Activated CD4-positive, alpha-beta T cell treated with anti-CD3 and anti-CD28 coated beads, Interleukin-2, amount 50 U/mL, for 1 hour (primary cell): ENCODE data around the gene GMCL2.
A peak's percentile ranks its signal among the peaks of the same experiment; 100 is the strongest.

ENCODE experiments used
- DNase-seq: peaks from one replicate; pipeline ENCODE4 v3.0.0-alpha.2; 2020

GMCL2 gene

DNA sequence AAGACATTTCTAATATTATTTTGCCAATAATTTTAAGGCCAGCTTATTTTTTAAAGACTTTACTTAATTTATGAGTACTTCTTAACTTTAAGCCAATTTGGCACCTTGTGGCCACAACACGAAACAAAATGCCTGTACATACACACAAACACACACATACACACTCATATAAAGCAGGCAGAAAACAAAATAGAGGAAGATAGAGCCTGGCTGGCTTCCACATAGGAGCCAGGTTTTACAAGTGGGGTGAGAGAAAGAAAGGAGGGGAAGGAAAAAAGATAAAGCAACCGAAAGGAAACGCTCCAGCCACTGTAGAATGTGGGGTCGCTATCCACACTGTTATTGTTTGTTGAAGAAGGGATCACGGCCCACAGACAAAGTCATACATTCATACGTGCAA is 10.4 kb downstream of the GMCL2 start:
- no peak for DNase-seq

DNA sequence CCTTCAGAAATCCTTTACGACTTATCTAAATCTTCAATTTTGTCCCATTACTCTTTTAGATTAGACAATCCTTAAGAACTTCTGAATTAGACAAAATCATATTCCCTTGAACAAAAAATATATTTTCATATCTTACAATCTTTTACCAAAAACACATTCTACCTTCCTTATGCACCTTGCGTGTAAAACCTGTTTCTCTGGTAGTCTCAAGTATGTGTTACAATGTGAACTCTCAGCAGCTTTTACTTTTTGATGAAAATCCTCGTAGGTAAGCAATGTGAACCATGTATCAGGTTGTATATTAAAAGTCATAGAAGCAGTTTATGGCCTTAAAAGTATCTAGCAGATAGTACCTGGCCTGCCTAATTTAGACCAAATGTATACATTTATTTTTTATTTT is 12.7 kb downstream of the GMCL2 start:
- no peak for DNase-seq

DNA sequence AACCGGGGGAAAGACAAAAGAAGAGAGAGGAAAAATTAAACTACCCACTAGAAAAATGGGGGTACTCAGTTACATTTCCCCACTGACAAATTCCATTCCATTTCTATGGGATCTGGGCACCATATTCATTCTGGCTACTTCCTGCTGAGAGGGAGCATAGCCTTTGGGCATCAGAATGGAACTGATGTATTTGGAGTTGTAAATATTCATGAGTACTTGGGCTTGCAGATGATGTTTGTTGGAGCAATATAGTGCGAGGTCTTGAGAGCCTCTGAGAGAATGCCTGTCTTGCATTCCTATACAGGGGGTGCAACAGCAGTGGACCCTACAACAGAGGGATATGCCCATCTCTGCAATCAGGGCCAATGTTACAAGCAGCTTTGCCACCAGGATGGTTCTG is 16.7 kb downstream of the GMCL2 start:
- DNase-seq = no peak

DNA sequence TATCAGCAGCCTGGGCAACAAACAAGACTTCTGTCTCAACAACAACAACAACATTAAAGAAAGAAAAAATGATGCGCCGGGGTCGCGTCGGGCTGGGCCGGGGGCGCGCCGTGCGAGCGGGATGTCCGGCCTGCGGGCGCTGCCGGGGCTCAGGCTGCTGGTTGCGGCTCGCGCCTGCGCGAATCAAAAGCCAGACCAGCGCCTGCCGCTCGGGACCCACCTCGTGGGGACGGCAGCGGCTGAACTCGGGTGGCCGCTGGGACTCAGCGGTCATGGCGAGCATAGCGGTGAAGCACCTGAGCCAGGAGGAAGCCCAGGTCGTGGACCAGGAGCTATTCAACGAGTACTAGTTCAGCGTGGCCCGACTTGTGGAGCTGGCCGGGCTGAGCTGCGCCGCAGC is 21.6 kb downstream of the GMCL2 start:
- no peak for DNase-seq

DNA sequence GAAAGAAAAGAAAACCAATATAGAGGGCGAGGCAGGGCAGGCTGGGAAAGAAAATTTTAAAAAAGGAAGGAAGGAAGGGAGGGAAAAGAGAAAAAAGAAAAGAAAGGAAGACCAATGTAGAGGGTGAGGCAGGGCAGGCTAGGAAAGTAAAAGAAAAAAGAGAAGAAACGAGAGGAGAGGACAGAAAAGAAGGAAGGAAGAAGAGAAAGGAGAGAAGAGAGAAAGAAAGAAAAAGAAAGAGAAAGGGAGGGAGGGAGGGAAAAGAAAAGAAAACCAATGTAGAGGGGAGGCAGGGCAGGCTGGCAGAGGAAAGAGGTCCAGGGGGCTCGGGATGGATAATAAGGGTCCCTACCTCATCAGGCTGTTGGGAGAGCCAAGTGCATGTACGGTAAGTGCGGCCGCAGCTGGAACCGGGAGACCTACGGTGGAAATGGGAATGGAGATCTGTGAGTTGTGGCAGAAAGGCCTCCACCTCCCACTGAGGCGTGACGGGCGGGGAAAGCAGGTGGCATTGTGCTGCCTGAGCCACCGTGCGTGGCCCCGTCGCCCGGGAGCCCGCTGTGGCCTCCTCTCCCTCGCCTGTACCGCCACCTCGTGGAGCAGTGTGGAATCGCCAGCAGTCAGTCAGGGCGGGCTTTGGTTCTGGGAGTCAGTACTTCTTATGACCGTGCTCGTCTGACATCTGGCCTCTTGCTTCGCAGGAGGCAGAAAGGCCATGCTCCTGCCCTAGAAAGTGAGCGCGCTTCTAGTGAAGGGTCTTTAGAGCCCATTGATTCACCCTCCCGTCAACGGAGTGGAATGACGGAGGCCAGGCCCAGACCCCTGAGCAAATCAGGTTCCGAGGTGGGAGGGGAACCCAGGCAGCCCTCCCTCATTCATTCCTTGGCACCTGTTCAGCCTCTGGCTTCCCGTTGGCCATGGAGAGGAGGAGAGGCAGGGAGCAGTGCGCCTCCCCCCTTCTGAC is 23.1 kb downstream of the GMCL2 start:
- peak; percentile 94 for DNase-seq

DNA sequence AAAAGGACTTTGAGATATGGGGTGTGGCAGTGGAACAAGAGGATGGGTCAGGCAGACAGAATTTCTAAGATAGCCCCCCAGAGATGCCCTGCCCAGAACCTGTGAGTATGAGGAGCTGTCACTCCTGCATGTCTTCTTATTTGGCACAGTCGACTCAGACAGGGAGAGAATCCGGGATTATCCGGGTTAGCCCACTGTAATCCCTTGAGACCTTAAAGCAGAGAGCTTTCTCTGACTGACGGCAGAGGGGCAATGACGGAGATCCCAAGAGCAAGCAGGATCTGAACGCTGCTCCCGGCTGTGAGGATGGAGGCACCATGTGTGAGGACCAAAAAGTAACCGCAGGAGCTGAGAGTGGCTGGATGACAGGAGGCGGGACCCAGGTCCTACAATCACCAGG is 24.7 kb downstream of the GMCL2 start:
- no peak for DNase-seq

DNA sequence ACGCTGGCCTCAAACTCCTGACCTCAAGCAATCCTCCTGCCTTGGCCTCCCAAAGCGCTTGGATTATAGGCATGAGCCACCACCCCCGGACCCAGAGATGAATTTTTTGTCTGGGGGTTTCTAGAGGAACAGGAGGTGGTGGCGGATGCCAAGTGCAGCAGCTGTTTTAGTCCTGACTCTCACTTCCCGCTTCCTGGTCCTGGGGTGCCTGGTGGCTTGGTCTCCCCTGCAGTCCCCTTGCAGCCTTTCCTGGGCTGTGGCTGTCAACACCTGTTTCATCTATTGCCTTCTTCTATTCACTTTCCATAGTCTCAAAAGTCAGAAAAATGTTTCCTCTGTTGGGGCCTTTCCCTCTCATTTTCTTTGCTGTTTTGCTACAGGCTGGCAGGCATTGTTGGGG is 27.0 kb downstream of the GMCL2 start:
- DNase-seq = no peak

DNA sequence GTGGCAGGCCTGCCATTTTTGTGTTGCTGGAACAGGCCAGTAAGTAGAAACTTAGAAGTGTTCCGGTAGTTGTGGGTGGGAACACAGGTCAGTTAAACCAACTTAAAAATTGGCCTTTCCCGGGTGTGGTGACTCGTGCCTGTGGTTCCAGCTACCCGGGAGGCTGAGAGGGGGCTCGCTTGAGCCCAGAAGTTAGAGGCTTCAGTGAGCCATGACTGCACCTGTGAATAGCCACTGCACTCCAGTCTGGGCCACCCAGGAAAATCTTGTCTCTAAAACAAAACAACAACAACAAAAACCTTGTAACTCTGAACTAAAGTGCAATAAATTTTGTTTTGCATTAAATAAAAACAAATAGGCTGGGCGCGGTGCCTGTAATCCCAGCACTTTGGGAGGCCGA is 32.1 kb downstream of the GMCL2 start:
- DNase-seq = no peak

DNA sequence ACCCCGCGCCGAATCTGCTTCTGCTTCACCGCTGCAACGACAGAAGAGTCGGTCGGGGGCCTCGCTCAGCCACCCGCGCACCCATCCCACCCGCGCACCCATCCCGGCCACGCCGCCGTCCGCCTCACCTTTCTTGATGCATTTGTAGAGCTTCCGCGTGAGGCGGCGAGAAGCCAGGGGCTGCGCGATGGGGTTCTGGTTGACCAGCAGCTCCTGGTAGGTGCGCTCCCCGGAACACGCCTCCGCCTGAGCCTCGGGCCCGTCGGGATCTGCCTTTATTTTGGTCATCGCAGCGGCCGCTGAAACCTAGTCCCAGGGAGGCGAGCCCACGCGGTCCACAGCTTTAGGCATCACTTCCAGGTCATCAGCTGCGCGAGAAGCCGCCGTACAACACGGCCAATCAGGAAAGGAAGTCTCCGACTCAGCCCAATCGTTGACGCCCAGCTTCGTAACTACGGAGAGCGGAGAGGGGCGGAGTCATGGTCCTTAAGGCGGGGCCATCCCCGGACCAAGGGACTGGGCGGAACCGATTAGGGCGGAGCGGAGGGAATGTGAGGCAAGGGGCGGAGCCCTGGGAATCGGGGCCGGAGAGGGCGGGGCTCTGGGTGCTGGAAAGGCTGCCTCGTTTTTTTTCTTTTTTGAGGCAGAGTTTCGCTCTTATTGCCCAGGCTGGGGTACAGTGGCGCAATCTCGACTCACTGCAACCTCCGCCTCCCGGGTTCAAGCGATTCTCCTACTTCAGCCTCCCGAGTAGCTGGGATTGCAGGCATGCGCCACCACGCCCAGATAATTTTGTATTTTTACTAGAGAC is 33.4 kb downstream of the GMCL2 start, which contains the start of gene NHP2:
Gene NHP2, minus strand, starts transcription at position 356 of the 811 bp plus-strand sequence. Its CDS starts 68 bp downstream, at position 288.
- DNase-seq = peak; percentile 97

DNA sequence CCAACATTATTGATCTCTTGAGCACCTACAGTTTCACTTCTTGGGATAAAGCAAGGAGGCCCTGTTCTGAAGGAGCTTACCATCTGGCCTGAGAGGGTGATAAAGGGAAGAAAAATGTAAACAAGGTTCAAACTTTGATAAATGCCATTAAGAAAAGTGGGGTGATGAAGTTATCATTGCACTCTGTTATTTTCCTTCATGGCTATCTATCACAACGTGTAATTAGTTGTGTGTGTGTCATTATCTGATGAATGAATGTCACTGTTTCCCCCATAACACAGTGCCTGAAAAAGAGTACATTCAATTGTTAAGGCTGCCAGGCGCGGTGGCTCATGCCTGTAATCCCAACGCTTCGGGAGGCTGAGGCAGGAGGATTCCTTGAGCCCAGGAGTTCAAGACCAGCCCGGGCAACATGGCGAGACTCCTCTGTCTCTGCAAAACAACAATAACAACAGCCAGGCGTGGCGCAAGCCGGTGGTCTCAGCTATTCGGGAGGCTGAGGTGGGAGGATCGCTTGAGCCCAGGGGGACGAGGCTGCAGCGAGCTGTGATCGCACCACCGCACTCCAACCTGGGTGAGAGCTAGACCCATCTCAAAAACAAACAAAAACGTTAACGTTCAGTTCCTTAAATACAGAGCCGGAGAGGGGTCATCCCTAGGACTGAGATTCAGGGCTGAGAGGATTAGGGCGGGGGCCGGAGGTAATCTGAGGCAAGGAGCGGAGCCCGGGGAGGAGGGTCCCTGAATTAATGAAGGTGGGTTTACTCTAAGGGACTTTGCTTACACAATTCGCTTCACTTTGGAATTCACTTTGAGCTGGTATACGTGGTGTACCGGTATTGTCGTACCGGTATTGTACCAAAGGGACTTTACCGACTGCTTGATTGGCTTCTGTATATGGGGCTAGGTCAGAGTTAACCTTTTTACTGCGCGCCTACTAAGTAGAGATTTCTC is 34.4 kb downstream of the GMCL2 start:
- DNase-seq = no peak

DNA sequence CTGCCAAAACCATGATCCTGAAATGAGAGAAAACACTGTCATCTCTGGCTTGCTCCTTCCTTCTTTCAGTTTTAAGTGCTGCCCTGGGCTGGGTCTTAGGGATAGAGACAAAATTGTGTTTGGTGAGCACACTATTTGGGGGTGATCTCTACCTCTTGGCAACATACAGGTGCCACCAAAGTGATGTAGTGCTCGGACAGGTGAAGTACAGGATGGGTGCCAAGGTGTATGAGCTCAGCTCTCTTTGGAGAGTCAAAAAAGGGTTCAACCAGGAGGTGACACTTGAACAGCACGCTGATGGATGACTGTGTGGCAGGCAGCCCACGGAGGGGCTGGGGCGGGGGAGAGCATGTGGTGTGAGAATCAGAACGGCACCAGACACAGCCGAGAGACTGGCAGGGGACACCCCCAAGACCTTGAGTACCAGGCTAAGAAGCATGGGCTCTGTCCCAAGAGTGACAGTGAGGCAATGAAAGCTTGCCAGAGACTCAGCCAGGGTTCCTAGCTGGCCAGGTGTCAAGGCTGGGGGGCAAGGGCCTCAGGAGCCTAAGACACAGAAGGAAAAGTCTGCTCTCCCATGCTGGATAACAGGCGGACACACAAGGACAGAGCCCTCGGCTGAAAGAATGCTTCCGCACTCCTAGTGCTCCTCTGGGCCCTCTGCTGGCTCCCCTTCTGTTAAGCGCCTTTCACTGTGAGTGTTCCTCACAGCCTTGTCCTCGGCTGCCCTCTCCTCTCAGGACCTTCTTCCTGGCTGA is 36.0 kb downstream of the GMCL2 start:
- DNase-seq = no peak

DNA sequence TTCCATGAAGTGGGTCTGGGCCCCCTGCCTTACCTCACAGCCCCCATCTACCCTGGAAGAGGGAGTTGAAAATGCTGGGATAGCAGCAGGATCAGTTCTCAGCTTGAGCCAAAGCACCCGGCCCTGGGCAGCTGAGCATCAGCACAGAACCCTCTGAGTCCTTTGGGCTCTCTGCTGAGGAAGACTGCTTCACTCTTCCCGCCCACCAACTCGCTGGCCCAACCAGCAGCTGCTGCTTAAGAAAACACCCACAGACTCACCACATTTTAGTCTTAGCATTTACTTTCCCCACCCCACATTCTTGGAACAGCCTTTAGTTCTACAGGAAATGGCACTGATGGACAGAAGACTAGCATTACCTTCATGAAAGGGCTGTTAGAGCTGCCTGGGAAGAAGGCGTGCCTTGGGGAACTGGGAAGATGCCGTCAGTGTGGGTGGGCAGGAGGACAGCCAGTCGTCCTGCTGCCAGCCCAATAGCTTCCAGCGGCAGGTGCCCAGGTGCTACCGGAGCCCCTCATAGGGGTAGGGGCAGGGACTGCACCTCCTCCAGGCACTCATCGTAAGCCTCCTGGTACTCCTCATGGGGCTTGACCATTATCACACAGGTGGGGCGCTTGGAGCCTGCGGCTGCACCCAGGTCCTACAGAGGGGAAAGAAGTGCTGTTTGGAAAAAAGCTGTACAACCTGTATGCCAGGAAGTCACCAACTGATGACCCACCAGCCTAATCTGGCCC is 37.8 kb downstream of the GMCL2 start:
- no peak for DNase-seq

DNA sequence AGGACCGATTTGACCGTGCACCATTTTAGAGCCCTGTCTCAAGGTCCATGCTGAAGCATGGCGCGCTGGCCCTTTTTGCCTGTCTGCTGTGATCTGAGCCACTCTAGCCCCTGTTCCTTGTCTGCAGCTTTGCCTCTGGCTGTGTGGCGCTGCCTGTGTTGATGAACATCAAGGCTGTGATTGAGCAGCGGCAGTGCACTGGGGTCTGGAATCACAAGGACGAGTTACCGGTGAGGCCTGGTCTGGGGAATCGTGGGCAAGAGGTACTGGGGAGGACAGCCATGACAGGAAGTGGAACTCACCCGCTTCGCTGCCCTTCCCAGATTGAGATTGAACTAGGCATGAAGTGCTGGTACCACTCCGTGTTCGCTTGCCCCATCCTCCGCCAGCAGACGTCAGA is 39.8 kb downstream of the GMCL2 start:
- no peak for DNase-seq

DNA sequence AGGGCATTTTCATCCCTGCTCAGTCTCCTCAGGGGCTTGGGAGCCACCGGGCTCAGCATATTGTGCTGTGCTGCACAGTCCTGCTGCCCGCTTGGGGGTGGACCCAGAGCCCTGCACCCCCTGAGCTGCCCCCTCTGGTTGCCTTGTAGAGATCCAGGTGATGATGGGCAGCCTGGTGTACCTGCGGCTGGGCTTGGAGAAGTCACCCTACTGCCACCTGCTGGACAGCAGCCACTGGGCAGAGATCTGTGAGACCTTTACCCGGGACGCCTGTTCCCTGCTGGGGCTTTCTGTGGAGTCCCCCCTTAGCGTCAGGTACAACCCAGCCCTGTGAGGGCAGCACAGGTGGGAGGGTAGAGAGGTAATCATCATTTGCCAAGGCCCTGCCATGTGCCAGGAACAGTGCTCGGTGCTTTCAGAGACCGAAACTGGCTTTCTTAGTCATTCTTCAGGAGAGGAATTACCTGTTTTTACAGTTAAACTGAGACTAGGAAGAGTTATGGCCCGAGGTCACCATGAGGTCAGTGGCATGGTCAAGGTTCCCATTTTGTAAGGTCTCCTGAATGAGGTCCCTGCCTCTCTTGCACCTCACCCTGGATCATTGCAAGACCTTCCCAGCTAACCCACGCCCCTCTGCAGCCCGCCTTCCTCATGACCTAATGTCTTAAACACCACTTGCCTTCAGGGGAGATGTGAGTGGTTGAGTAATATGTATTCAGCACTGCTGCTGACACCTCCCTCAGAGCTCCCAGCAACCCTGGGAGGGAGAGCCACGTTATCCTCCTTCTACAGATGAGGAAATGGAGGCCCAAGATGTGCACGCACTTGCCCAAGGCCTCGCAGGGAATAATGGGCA is 41.0 kb downstream of the GMCL2 start:
- DNase-seq = peak; percentile 79

DNA sequence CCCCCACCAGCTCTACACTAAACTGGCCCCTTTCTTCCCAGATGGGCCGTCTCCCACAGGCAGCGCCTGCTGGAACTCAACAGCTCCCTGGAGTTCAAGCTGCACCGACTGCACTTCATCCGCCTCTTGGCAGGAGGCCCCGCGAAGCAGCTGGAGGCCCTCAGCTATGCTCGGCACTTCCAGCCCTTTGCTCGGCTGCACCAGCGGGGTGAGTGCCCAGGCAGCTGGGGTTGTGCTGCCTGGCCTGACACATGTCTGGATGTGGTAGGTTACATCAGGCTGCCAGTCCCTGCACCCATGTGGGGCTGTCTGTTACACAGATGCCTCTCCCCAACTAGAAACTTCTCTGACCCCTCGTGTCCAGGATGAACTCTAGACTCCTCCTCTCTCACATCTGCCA is 43.3 kb downstream of the GMCL2 start:
- no peak for DNase-seq

DNA sequence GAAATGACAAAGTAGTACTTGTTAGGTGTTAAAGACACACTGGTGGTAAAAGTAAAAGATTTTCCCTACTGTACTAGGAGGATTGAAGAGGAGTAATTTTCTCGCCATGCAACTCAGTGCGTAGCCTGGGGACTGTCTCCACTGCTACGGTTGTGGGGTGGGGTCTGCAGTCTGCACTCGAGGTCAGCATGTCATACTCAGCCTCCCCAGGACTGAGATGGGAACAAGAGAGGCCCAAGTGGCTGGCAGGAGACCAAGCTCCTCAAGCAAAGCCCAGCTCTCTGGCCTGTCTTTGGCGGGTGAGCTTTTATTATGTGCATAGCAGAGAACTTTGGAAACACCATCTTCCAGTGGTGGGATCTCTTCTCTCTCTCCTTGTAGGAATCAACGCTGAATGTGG is 43.9 kb downstream of the GMCL2 start:
- DNase-seq = no peak

DNA sequence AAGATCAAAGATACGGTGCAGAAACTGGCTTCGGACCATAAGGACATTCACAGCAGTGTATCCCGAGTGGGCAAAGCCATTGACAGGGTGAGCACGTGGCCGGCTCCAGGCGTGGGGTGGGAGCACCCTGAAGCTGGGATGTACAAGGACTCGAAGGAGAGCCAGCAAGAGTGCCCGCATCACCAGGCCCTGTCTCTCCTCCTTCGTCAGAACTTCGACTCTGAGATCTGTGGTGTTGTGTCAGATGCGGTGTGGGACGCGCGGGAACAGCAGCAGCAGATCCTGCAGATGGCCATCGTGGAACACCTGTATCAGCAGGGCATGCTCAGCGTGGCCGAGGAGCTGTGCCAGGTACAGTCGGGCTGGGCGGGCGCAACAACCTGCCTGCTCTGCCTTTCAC is 44.5 kb downstream of the GMCL2 start:
- no peak for DNase-seq

DNA sequence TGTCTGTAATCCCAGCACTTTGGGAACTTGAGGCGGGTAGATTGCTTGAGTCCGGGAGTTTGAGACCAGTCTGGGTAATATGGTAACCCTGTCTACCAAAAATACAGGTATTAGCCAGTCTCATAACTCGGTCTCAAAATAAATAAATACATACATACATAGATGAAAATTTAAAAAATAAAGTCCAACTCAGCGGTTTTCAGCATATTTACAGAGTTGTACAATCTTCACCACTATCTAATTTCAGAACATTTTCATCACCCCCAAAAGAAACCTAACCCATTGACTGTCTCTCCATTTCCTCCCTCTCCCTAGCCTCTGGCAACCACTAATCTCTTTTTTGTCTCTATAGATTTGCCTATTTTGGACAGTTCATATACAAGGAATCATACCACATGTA is 45.6 kb downstream of the GMCL2 start:
- DNase-seq = no peak

DNA sequence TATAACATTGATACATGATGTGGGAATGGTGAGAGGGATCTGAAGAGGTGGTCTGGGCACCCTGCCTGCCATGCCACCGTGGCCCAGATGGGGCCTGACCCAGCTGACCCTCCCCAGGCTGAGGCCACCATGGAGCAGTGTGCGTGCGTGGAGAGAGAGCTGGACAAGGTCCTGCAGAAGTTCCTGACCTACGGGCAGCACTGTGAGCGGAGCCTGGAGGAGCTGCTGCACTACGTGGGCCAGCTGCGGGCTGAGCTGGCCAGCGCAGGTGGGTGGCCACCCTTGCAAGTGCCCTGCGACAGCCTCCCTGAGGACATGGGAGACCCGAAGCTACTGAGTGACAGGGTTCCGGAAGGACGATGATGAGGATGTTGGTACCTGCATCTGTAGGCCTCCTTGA is 49.2 kb downstream of the GMCL2 start:
- DNase-seq = no peak

DNA sequence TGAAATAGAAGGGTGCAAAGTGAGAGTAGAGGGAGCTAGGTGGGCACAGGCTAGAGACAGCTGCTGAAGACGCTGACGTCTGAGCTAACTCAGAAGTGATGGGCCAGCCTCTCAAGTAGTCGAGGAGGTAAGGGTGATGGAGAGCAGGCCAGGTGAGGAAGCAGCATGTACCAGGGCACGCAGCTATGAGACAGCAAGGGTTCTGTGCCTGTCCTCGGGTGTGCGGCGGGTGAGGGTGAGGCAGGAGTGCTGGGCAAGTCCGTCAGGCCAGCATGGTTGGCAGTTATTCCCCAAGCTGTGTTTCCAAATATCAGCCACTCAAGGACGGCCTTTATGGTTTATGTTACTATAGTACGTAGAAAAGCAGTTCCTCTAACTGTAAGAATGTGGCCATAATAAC is 50.2 kb downstream of the GMCL2 start:
- DNase-seq = no peak
